ENCODE results near the gene IKZF1. TPM values are rescaled to one million over a fixed set of nuclear protein-coding genes. Genes with fewer than 3 reads are reported as not detected.

IKZF1 gene
- total and polyA plus RNA-seq, 2 of the 13 experiments (the other 11 are each of a cell fraction or from before 2014, with no cell fraction given) = not detected

- TF ChIP-seq FOXA1 (IDR thresholded peaks at IDR 0.05) (no peak), FOXA1 (CRISPR knock-in tag; IDR thresholded peaks at IDR 0.05) (peak; percentile 46), YY1 (IDR thresholded peaks at IDR 0.05; ENCODE audit: insufficient read depth, insufficient replicate concordance, low read depth, low read length) (peak; percentile 15), ZNF251 (CRISPR knock-in tag; IDR thresholded peaks at IDR 0.05) (peak; percentile 85; the same call in 1 of the 2 replicates), RBAK (CRISPR knock-in tag; IDR thresholded peaks at IDR 0.05) (no peak), ZSCAN21 (CRISPR knock-in tag; IDR thresholded peaks at IDR 0.05; ENCODE audit: borderline replicate concordance) (0 out of 2 replicates have a peak, but pooled peaks have one; percentile 38), ZSCAN31 (CRISPR knock-in tag; IDR thresholded peaks at IDR 0.05; ENCODE audit: low read depth) (peak; percentile 80; the same call in 1 of the 2 replicates), HOXA5 (CRISPR knock-in tag; IDR thresholded peaks at IDR 0.05) (peak; percentile 73), POLR2AphosphoS5 (IDR thresholded peaks at IDR 0.05; ENCODE audit: low read depth, low read length) (peak; percentile 65), MYC (CRISPR knock-in tag; IDR thresholded peaks at IDR 0.05; ENCODE audit: borderline replicate concordance) (peak; percentile 71; the same call in 1 of the 2 replicates), MAFK (conservative IDR thresholded peaks at IDR 0.05 in 1 of 2, IDR thresholded peaks at IDR 0.05 in 1 of 2; ENCODE audit: low read length in 2 of 2) (no peak), PATZ1 (CRISPR knock-in tag; IDR thresholded peaks at IDR 0.05) (0 out of 2 replicates have a peak, but pooled peaks have one; percentile 14)
- TF ChIP-seq, protein P1, sequence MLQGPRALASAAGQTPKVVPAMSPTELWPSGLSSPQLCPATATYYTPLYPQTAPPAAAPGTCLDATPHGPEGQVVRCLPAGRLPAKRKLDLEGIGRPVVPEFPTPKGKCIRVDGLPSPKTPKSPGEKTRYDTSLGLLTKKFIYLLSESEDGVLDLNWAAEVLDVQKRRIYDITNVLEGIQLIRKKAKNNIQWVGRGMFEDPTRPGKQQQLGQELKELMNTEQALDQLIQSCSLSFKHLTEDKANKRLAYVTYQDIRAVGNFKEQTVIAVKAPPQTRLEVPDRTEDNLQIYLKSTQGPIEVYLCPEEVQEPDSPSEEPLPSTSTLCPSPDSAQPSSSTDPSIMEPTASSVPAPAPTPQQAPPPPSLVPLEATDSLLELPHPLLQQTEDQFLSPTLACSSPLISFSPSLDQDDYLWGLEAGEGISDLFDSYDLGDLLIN (CRISPR knock-in tag; IDR thresholded peaks at IDR 0.05; ENCODE audit: borderline replicate concordance) = peak; percentile 82; the same call in 1 of the 2 replicates
- TF ChIP-seq, protein P2, sequence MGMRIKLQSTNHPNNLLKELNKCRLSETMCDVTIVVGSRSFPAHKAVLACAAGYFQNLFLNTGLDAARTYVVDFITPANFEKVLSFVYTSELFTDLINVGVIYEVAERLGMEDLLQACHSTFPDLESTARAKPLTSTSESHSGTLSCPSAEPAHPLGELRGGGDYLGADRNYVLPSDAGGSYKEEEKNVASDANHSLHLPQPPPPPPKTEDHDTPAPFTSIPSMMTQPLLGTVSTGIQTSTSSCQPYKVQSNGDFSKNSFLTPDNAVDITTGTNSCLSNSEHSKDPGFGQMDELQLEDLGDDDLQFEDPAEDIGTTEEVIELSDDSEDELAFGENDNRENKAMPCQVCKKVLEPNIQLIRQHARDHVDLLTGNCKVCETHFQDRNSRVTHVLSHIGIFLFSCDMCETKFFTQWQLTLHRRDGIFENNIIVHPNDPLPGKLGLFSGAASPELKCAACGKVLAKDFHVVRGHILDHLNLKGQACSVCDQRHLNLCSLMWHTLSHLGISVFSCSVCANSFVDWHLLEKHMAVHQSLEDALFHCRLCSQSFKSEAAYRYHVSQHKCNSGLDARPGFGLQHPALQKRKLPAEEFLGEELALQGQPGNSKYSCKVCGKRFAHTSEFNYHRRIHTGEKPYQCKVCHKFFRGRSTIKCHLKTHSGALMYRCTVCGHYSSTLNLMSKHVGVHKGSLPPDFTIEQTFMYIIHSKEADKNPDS (CRISPR knock-in tag; IDR thresholded peaks at IDR 0.05) = no peak
- TF ChIP-seq, protein P3, sequence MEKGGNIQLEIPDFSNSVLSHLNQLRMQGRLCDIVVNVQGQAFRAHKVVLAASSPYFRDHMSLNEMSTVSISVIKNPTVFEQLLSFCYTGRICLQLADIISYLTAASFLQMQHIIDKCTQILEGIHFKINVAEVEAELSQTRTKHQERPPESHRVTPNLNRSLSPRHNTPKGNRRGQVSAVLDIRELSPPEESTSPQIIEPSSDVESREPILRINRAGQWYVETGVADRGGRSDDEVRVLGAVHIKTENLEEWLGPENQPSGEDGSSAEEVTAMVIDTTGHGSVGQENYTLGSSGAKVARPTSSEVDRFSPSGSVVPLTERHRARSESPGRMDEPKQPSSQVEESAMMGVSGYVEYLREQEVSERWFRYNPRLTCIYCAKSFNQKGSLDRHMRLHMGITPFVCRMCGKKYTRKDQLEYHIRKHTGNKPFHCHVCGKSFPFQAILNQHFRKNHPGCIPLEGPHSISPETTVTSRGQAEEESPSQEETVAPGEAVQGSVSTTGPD (CRISPR knock-in tag; IDR thresholded peaks at IDR 0.05) = 0 out of 2 replicates have a peak, but pooled peaks have one; percentile 26
Observed at GRCh38 chr7:50449881-50450589, 145.5 kb downstream of the IKZF1 start, which contains the start of gene FIGNL1 (continued).
